GM12865 (cell line): Measurements from ENCODE around the gene TEAD3.
A peak's percentile ranks its signal among the peaks of the same experiment; 100 is the strongest.

Experiments
- DNase-seq: peaks from one replicate; pipeline ENCODE4 v3.0.0; 2010; ENCODE audit warnings: low read depth
- H3K4me3 ChIP-seq: 2 replicates; pipeline ENCODE4 v1.5.1; 2011; ENCODE audit warnings: mild to moderate bottlenecking, low read depth, low read length, control low read depth
- CTCF ChIP-seq: IDR thresholded peaks from 2 replicates; pipeline ENCODE4 v1.5.1; 2011; ENCODE audit warnings: low read length, control low read depth, low read depth, inconsistent platforms; ENCODE audit not compliant: insufficient read depth; ENCODE audit errors: missing control alignments

Gene TEAD3

GRCh38 chr6:35474942-35475570 lies 21.8 kb downstream of the TEAD3 start:
- no peak overlapping the region for H3K4me3 ChIP-seq
- peak; percentile 40 for DNase-seq
- TF ChIP-seq CTCF = no peak

- TF ChIP-seq CTCF = no peak
- peak; percentile 52 for DNase-seq
- no peak overlapping the region for H3K4me3 ChIP-seq
Observed at GRCh38 chr6:35474131-35474941, 22.5 kb downstream of the TEAD3 start.

- no peak for TF ChIP-seq CTCF
- H3K4me3 ChIP-seq = no peak overlapping the region
- DNase-seq = no peak
Observed at GRCh38 chr6:35473850-35474130, 23.1 kb downstream of the TEAD3 start.

- TF ChIP-seq CTCF = no peak
- DNase-seq = peak; percentile 49
- no peak overlapping the region for H3K4me3 ChIP-seq
Observed at GRCh38 chr6:35473075-35473849, 23.6 kb downstream of the TEAD3 start.

- H3K4me3 ChIP-seq = no peak overlapping the region; the same call in 1 of the 2 replicates
- TF ChIP-seq CTCF = no peak
- DNase-seq = no peak
Observed at GRCh38 chr6:35471836-35472345, 25.0 kb downstream of the TEAD3 start.

GRCh38 chr6:35470663-35471120 lies 26.2 kb downstream of the TEAD3 start:
- no peak for TF ChIP-seq CTCF
- peak overlapping the region; percentile 89 for H3K4me3 ChIP-seq
- DNase-seq = no peak
